Measurements from ENCODE around the gene CEACAM18.
A peak's percentile ranks its signal among the peaks of the same experiment; 100 is the strongest.

CEACAM18 gene

GRCh38 chr19:51479531-51480331 is 1.4 kb downstream of the CEACAM18 start:
- TF ChIP-seq SIN3A (IDR thresholded peaks at IDR 0.05; ENCODE audit: borderline replicate concordance, insufficient read depth, low read length) = no peak
- no peak for TF ChIP-seq POLR2AphosphoS5 (IDR thresholded peaks at IDR 0.05; ENCODE audit: low read depth, low read length)
- TF ChIP-seq REST (IDR thresholded peaks at IDR 0.05; ENCODE audit: insufficient read depth in 1 of 2, low read depth in 2 of 2, low read length in 2 of 2) = no peak
- TF ChIP-seq TAF1 (IDR thresholded peaks at IDR 0.05; ENCODE audit: borderline replicate concordance, insufficient read depth, low read length) = no peak
- TF ChIP-seq FOXP2 (optimal IDR thresholded peaks at IDR 0.05; ENCODE audit: borderline replicate concordance, extremely low read depth, extremely low read length, insufficient read depth) = no peak

DNA sequence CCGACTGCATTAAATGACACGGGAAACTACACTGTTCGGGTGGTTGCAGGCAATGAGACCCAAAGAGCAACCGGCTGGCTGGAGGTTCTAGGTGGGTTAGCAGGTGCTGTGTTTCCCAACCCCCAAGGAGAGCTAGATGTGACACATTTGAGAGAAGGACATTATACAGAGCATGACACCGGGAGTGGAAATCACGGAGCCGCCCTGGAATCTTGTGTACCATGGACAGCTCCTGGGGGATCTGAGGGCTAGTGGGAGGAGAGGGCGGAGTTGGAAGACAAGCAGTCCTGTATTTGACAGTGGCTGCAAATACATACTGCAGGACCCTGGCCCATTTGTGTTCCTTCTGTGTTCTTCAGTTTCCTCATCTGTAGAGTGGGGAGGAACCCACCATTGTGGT is 2.3 kb downstream of the CEACAM18 start:
- TF ChIP-seq REST (IDR thresholded peaks at IDR 0.05; ENCODE audit: insufficient read depth in 1 of 2, low read depth in 2 of 2, low read length in 2 of 2) = peak; percentile 90 to 99
- TF ChIP-seq SIN3A (IDR thresholded peaks at IDR 0.05; ENCODE audit: borderline replicate concordance, insufficient read depth, low read length) = peak; percentile 33; the same call in 1 of the 2 replicates
- no peak for TF ChIP-seq POLR2AphosphoS5 (IDR thresholded peaks at IDR 0.05; ENCODE audit: low read depth, low read length)
- TF ChIP-seq FOXP2 (optimal IDR thresholded peaks at IDR 0.05; ENCODE audit: borderline replicate concordance, extremely low read depth, extremely low read length, insufficient read depth) = no peak
- no peak for TF ChIP-seq TAF1 (IDR thresholded peaks at IDR 0.05; ENCODE audit: borderline replicate concordance, insufficient read depth, low read length)

DNA sequence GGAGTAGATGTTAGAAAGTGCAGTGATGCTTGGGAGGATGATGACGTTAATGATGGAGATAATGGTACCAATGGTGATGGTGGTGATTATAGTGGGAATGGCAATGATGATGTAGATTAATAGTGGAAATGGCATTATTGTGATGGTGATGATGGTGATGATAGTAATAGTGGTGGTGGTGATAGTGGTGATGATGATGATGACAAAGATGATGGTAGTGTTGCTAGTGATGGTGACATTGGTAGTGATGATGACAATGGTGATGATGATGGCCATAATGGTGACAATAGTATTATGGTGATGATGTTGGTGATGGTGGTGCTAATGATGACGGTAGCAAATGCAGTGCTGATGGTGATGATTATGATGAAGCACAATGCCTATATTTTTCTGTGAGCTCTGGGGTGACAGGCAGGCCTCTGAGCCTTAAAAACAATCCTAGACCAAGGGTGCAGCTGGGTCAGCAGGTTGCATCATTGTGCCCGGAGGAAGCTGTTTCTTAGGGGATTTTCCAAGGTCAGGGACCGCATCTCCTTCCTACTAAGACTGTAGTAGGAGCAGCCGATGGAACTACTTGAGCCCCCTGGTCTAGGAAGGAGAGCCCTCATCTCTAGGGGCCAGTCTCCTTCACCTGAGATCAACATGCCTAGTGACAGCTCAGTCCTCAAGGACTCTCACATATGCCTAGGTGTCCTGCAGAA is 7.8 kb downstream of the CEACAM18 start:
- no peak for TF ChIP-seq REST (IDR thresholded peaks at IDR 0.05; ENCODE audit: insufficient read depth in 1 of 2, low read depth in 2 of 2, low read length in 2 of 2)
- no peak for TF ChIP-seq TAF1 (IDR thresholded peaks at IDR 0.05; ENCODE audit: borderline replicate concordance, insufficient read depth, low read length)
- no peak for TF ChIP-seq POLR2AphosphoS5 (IDR thresholded peaks at IDR 0.05; ENCODE audit: low read depth, low read length)
- no peak for TF ChIP-seq SIN3A (IDR thresholded peaks at IDR 0.05; ENCODE audit: borderline replicate concordance, insufficient read depth, low read length)
- no peak for TF ChIP-seq FOXP2 (optimal IDR thresholded peaks at IDR 0.05; ENCODE audit: borderline replicate concordance, extremely low read depth, extremely low read length, insufficient read depth)

GRCh38 chr19:51488491-51488890 is 10.2 kb downstream of the CEACAM18 start:
- TF ChIP-seq REST (IDR thresholded peaks at IDR 0.05; ENCODE audit: insufficient read depth in 1 of 2, low read depth in 2 of 2, low read length in 2 of 2) (no peak), POLR2AphosphoS5 (IDR thresholded peaks at IDR 0.05; ENCODE audit: low read depth, low read length) (no peak), TAF1 (IDR thresholded peaks at IDR 0.05; ENCODE audit: borderline replicate concordance, insufficient read depth, low read length) (no peak), SIN3A (IDR thresholded peaks at IDR 0.05; ENCODE audit: borderline replicate concordance, insufficient read depth, low read length) (no peak), FOXP2 (optimal IDR thresholded peaks at IDR 0.05; ENCODE audit: borderline replicate concordance, extremely low read depth, extremely low read length, insufficient read depth) (no peak)
